Erythroblast (primary cell): ENCODE results near the gene FKBP2.

ENCODE experiments used
- DNase-seq, 2 experiments: peaks; one replicate each; lab custom pipeline; 2025; lab: John Stamatoyannopoulos, UW
- GATA1 ChIP-seq: IDR thresholded peaks from 2 replicates; pipeline ENCODE4 v1.6.1; 2011; ENCODE audit warnings: low read depth, mild to moderate bottlenecking, control low read depth, low read length, moderate library complexity
- POLR2A ChIP-seq: IDR thresholded peaks from 2 replicates; pipeline ENCODE4 v1.6.1; 2011; ENCODE audit warnings: mild to moderate bottlenecking, low read length

The FKBP2 gene

GRCh38 chr11:64224891-64225607 is 15.8 kb upstream of the FKBP2 start:
- DNase-seq, result no peak
- TF ChIP-seq POLR2A (no peak), GATA1 (no peak)

- TF ChIP-seq POLR2A, result peak; percentile 75
- no peak for TF ChIP-seq GATA1
- peak; percentile 87 to 91 for DNase-seq
These were observed 15.0 kb upstream of the FKBP2 start, which contains the start of the genes NUDT22 and TRPT1 for GRCh38 chr11:64225608-64226506. Gene NUDT22, plus strand, starts transcription at chr11:64226274. Its CDS starts 379 bp downstream, at chr11:64226653. Gene TRPT1, minus strand, starts transcription at chr11:64226186. Its CDS starts 326 bp downstream, at chr11:64225860.

- TF ChIP-seq GATA1, result no peak
- TF ChIP-seq POLR2A, result peak; percentile 40
- peak; percentile 71 to 75 for DNase-seq
These were observed 14.3 kb upstream of the FKBP2 start for GRCh38 chr11:64226507-64227051.

- TF ChIP-seq POLR2A, result no peak
- DNase-seq, result no peak
These were observed 13.4 kb upstream of the FKBP2 start for GRCh38 chr11:64227405-64227956.

- DNase-seq, result no peak
- no peak for TF ChIP-seq POLR2A
- no peak for TF ChIP-seq GATA1
These were observed 11.7 kb upstream of the FKBP2 start for GRCh38 chr11:64229090-64229743.

- DNase-seq, result no peak
- TF ChIP-seq GATA1, result no peak
- TF ChIP-seq POLR2A, result no peak
These were observed 11.1 kb upstream of the FKBP2 start for GRCh38 chr11:64229744-64230170.

GRCh38 chr11:64230171-64230984 is 10.5 kb upstream of the FKBP2 start, which contains the start of gene DNAJC4:
Gene DNAJC4, plus strand, starts transcription at chr11:64230548. Its CDS starts 307 bp downstream, at chr11:64230855.
- no peak for TF ChIP-seq GATA1
- TF ChIP-seq POLR2A, result peak; percentile 62
- peak; percentile 91 to 92 for DNase-seq

- TF ChIP-seq POLR2A (no peak), GATA1 (no peak)
- DNase-seq, result no peak
These were observed 9.9 kb upstream of the FKBP2 start for GRCh38 chr11:64230985-64231365.

- DNase-seq, result peak; percentile 52 to 67
- TF ChIP-seq POLR2A, result no peak
- no peak for TF ChIP-seq GATA1
These were observed 9.3 kb upstream of the FKBP2 start for GRCh38 chr11:64231546-64231945.

- TF ChIP-seq GATA1 (no peak), POLR2A (no peak)
These were observed 8.5 kb upstream of the FKBP2 start for GRCh38 chr11:64232182-64232966.

GRCh38 chr11:64232967-64233315 is 8.0 kb upstream of the FKBP2 start:
- no peak for DNase-seq
- TF ChIP-seq GATA1, result no peak
- TF ChIP-seq POLR2A, result no peak

More at GRCh38 chr11:64232182-64232966, 8.5 kb upstream of the FKBP2 start:
- peak; percentile 65 to 67 for DNase-seq
